MCF 10A (cell line): ENCODE results near the gene JOSD2. TPM values are rescaled to one million over a fixed set of nuclear protein-coding genes. Genes with fewer than 3 reads are reported as not detected.

Source experiments
- BruUV-seq: library from RNA; stranded (reverse); fragments of 400-500 nt; replicated peaks from 2 replicates; lab custom pipeline; 2021; lab: Mats Ljungman, UMichigan
- CTCF ChIA-PET: fragments of 300-600 bp; sonication (Branson Sonifier 250); formaldehyde crosslinking; extraction: SDS; loops from one replicate; lab custom pipeline; 2021; ENCODE audit warnings: antibody characterized with exemption, inconsistent platforms; lab: Yijun Ruan, JAX
- POLR2A ChIA-PET: fragments of 300-600, 350-650 bp; sonication (Branson Sonifier 250); formaldehyde crosslinking; extraction: SDS; loops from one replicate; lab custom pipeline; 2020; ENCODE audit warnings: antibody characterized with exemption, inconsistent platforms; lab: Yijun Ruan, JAX
- DNase-seq: peaks from one replicate; pipeline ENCODE4 v3.0.0-alpha.2; 2018; ENCODE audit not compliant: unreplicated experiment
- H3K27ac Mint-ChIP-seq: one replicate; pipeline ENCODE4 v1.8.0; 2022; ENCODE audit warnings: mild to moderate bottlenecking, low read depth, mixed read lengths; ENCODE audit not compliant: unreplicated experiment
- H3K27me3 Mint-ChIP-seq: one replicate; pipeline ENCODE4 v1.8.0; 2022; ENCODE audit warnings: mixed read lengths; ENCODE audit not compliant: insufficient read depth, unreplicated experiment
- H3K36me3 Mint-ChIP-seq: one replicate; pipeline ENCODE4 v1.8.0; 2022; ENCODE audit warnings: mild to moderate bottlenecking, moderate library complexity, mixed read lengths; ENCODE audit not compliant: insufficient read depth, unreplicated experiment
- H3K4me1 Mint-ChIP-seq: one replicate; pipeline ENCODE4 v1.8.0; 2022; ENCODE audit warnings: mixed read lengths; ENCODE audit not compliant: insufficient read depth, unreplicated experiment
- H3K4me3 Mint-ChIP-seq: one replicate; pipeline ENCODE4 v1.8.0; 2022; ENCODE audit warnings: mild to moderate bottlenecking, moderate library complexity, mixed read lengths; ENCODE audit not compliant: unreplicated experiment
- H3K9me3 Mint-ChIP-seq: one replicate; pipeline ENCODE4 v1.8.0; 2022; ENCODE audit warnings: mixed read lengths; ENCODE audit not compliant: unreplicated experiment
- intact Hi-C: fragments of 100-400 bp; cut with micrococcal nuclease; formaldehyde crosslinking; loops from 2 replicates; pipeline ENCODE4 v1.14.1; 2022
- total RNA-seq: library from RNA; stranded (reverse); gene quantifications from 2 replicates; pipeline ENCODE4 v1.2.3, GENCODE V29; 2022
- TF ChIP-seq, protein P1 (sequence below): fragments of 200-600 bp; IDR thresholded peaks from one replicate; pipeline ENCODE4 v1.8.0; 2022; ENCODE audit warnings: antibody characterized with exemption, mild to moderate bottlenecking; ENCODE audit not compliant: unreplicated experiment

The JOSD2 gene
- total RNA-seq, 1 experiment from 2014 or later: 65.8 TPM

DNA sequence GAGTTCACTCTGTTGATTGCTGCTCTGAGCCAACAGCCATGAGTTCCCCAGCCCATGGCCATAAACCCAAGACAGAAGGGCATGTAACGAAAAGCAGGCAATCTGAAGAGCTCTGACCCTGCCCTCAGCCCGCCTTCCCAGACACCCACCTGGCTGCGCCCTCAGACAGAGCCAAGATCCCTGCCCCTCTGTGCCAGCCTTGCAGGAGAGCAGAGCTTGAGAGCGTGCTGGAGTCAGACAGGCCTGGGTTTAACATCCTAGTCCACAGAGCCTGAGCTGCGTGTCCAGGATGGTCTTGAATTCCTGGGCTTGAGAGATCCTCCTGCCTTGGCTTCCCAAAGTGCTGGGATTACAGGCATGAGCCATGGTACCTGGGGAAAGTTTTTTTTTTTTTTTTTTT, 53.7 kb downstream of the JOSD2 start:
- peaks cover 14% of the 10 kb centered on the region for H3K9me3 Mint-ChIP-seq
- DNase-seq: no peak
- BruUV-seq: no TSS peak
- H3K4me3 Mint-ChIP-seq: no peak overlapping the region
- intact Hi-C loops: no loop called here
- H3K27ac Mint-ChIP-seq: no peak overlapping the region
- H3K36me3 Mint-ChIP-seq: no peaks in the 10 kb centered on the region
- CTCF ChIA-PET: interaction anchor here (1.0 to 1.3 kb wide), 2 partner anchors 88 to 100 kb away, joined by 3 to 4 read pairs; no protein-coding TSS in a partner anchor
- H3K4me1 Mint-ChIP-seq: no peaks in the 10 kb centered on the region
- POLR2A ChIA-PET: interaction anchor here (0.5 to 1.0 kb wide), 2 partner anchors 74 to 110 kb away, joined by 3 read pairs; no protein-coding TSS in a partner anchor
- TF ChIP-seq, protein P1, sequence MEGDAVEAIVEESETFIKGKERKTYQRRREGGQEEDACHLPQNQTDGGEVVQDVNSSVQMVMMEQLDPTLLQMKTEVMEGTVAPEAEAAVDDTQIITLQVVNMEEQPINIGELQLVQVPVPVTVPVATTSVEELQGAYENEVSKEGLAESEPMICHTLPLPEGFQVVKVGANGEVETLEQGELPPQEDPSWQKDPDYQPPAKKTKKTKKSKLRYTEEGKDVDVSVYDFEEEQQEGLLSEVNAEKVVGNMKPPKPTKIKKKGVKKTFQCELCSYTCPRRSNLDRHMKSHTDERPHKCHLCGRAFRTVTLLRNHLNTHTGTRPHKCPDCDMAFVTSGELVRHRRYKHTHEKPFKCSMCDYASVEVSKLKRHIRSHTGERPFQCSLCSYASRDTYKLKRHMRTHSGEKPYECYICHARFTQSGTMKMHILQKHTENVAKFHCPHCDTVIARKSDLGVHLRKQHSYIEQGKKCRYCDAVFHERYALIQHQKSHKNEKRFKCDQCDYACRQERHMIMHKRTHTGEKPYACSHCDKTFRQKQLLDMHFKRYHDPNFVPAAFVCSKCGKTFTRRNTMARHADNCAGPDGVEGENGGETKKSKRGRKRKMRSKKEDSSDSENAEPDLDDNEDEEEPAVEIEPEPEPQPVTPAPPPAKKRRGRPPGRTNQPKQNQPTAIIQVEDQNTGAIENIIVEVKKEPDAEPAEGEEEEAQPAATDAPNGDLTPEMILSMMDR: no peak
- peaks cover 24% of the 10 kb centered on the region for H3K27me3 Mint-ChIP-seq

Other genes with a start within 250 kb of the JOSD2 start
- not detected in 2 replicates for gene KCNC3, start 181.8 kb downstream of the JOSD2 start, total RNA-seq
- gene NAPSA, start 145.6 kb downstream of the JOSD2 start, total RNA-seq: 0.49 and 0.51 TPM in 2 replicates
- gene NR1H2, start 134.7 kb downstream of the JOSD2 start, total RNA-seq: 62.0 and 65.7 TPM in 2 replicates
- gene POLD1, start 126.8 kb downstream of the JOSD2 start, total RNA-seq: 18.9 and 31.9 TPM in 2 replicates
- not detected in 2 replicates for gene SPIB, start 92.3 kb downstream of the JOSD2 start, total RNA-seq
- not detected in 2 replicates for gene MYBPC2, start 78.3 kb downstream of the JOSD2 start, total RNA-seq
- 61.3 and 61.8 TPM in 2 replicates for gene EMC10, start 34.7 kb downstream of the JOSD2 start, total RNA-seq
- 1.5 and 2.7 TPM in 2 replicates for gene GARIN5A, start 34.3 kb downstream of the JOSD2 start, total RNA-seq
- gene ASPDH, start 2.7 kb upstream of the JOSD2 start, total RNA-seq: not detected in 2 replicates
- gene LRRC4B, start 57.2 kb upstream of the JOSD2 start, total RNA-seq: not detected in 2 replicates
- not detected in 2 replicates for gene SYT3, start 128.7 kb upstream of the JOSD2 start, total RNA-seq
- gene C19orf81, start 138.3 kb upstream of the JOSD2 start, total RNA-seq: not detected in 2 replicates
- 0.10 and 0.44 TPM in 2 replicates for gene SHANK1, start 208.6 kb upstream of the JOSD2 start, total RNA-seq
- gene CLEC11A, start 212.2 kb upstream of the JOSD2 start, total RNA-seq: 2.4 and 2.8 TPM in 2 replicates